Vagina (tissue), 2 donors: ENCODE results near the gene SH3BP2.

Experiments used
- CTCF ChIP-seq, 3 experiments: fragments of 450-650 bp in 2 of 3; fragments of 200-600 bp in 1 of 3; sonication (generic) in 1 of 3; IDR thresholded peaks; one replicate each; pipeline ENCODE4 v1.5.1; 2017 to 2019; ENCODE audit warnings: antibody characterized with exemption in 3 of 3, mild to moderate bottlenecking in 2 of 3, moderate library complexity in 2 of 3
- POLR2A ChIP-seq, 2 donors: fragments of 450-650 bp; IDR thresholded peaks; one replicate each; pipeline ENCODE4 v1.6.1; 2017; ENCODE audit warnings: antibody characterized with exemption in 2 of 2, mild to moderate bottlenecking in 2 of 2, moderate library complexity in 2 of 2

GRCh38 chr4:2870082-2870481 is 77.2 kb downstream of the SH3BP2 start:
- TF ChIP-seq POLR2A (IDR thresholded peaks at IDR 0.05), result no peak
- no peak for TF ChIP-seq CTCF (IDR thresholded peaks at IDR 0.05)
